Stromal cell of bone marrow (primary cell): ENCODE data around the gene STAT3.
"Not testable (repeated sequence)": the region's sequence is repeated elsewhere in the genome, so short reads cannot be mapped to it uniquely, and the experiment has no call there.

Experiments used
- DNase-seq: peaks from one replicate; pipeline ENCODE4 v3.0.0-alpha.2; 2012; ENCODE audit warnings: low read depth

Gene STAT3

DNA sequence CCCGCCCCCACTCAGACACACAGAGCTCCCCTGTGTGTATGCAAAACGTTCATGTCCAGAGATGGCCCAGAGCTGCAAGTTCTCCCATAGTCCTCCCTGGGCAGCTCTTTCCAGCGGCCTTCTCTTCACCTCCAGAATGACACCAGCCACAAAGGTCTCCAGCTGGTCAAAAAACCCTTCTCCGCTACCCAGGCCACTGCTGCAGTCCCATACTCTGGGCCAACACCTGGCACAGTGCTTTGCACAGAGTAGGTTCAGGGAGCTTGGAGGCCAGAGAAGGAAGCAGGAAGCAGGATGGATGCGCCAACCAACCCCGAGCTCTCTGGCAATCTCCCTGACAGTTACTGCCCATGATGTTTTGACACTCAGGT lies 110.9 kb downstream of the STAT3 start:
- no peak for DNase-seq

DNA sequence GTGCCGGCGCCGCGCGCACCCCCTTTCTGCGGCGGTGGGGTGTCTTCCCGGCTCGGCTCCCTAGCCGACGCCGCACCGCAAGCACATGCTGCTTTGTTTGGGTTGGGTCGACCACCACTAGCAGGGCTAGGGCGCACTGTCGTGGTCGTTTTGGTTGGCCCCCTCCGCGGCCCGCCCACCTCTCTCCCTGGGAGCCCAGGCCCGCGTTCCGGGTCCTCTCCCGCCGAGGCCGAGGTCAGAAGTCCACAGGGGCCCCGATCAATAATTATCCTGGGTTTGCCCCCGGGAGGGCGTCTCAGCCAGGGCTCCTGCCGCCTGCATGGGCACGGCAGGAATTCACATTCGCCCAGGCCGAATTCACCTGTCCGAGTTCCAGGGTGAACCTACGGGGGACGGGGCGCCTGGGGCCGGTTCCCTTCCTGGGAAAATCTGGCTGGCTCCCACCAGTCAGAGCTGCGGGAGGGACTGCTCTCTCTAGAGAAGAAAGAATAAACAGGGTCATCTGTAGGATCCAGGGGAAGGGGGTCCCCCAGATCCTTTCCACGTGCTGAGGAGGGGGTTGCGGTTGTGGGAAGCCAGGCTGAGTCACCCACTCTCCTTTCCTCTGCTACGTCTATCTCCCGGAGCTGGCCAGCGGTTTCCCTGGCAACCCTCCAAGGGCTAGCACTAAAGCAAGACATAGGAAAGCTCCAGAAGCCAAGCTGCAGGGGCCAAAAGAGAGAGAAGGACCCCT lies 111.5 kb downstream of the STAT3 start:
- DNase-seq: peak; percentile 56

DNA sequence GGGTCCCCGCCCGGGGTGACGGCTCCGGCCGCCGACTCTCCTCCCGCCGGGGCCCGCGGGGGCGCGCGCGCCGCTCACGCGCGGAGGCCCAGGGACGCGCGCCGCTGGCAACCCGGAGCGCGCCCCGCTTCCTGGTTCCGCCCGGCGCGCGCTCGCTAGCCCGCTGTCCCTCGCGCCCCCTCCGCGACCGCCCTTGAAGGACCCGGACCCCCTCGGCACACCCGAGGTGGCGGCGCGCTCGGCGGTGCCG lies 112.0 kb downstream of the STAT3 start, which contains the start of gene STAT5B:
TSS of gene STAT5B (minus strand) at position 33 of the 250 bp plus-strand sequence. CDS start 44,264 bp downstream, outside the sequence.
- DNase-seq: peak; percentile 44

DNA sequence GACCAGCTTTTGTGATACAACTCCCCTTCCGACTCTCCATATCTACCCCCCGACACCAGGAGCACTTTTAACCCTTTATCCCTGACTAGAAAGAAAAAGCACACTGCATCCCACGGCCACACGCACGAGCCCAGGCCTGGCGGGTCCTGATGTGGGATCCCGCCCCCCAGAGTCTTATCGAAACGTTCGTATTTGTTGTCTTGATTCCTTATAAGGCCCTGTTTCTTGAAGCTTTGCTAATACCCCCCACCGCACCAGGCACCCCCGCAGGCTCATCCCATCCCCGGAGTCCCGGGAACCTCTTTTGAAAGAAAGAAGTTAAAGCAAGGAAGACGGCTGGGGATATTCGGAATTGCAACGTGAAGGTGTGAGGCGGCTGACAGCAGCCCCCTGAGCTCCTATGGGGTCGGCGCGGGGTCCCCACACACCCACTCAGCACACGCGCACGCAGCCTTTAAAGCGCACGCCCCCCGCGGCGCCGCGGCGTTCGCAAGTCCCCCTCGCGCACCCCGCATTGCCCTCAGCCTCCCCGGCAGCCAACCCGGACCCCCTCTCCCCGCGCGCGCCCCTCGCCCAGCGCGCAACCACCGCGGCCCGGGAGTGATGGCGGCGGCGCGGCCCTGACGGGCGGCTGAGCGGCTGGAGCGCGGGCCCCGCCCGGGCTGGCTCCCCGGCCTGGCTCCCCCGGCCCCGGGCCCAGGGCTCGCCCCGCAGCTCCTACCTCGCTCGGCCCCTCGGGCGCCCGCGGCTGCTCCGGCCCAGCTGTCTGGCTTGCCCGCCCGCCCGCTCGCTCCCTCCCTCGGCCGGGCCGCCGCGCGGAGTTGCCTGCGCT lies 112.5 kb downstream of the STAT3 start:
- DNase-seq: no peak

DNA sequence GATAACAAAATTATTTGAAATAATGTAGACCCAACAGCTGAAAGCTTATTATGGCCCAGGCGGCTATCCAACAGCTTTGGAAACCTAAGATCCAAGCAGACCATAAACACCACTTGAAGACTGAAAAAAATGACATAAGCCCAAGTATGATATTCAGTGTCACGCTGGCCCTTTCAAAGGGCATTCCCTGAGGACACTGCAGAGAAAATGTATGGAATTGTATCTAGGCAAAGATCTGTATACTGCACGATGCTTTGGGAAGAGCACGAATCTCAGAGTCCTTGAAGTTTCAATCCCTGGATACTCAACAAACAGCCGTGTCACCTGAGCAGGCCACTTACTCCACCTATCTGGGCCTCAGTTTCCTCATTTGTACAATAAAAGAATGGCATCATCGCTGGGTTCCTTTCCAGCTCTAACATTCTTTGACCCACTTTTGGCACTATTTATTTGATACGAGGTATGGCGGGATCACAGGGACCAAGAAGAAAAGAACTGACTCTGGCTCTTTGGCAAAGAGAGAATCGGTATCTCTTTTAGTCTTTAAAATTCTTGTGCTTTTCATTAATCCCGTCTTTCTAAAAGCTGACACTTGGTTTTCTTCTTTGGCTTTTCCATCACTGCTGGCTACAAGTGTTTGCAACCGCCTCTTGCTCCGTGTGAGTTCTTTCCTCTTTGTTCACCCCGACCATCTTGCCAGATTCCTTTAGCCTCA lies 113.3 kb downstream of the STAT3 start:
- no peak for DNase-seq

GRCh38 chr17:42274253-42274542 lies 114.0 kb downstream of the STAT3 start:
- no peak for DNase-seq

DNA sequence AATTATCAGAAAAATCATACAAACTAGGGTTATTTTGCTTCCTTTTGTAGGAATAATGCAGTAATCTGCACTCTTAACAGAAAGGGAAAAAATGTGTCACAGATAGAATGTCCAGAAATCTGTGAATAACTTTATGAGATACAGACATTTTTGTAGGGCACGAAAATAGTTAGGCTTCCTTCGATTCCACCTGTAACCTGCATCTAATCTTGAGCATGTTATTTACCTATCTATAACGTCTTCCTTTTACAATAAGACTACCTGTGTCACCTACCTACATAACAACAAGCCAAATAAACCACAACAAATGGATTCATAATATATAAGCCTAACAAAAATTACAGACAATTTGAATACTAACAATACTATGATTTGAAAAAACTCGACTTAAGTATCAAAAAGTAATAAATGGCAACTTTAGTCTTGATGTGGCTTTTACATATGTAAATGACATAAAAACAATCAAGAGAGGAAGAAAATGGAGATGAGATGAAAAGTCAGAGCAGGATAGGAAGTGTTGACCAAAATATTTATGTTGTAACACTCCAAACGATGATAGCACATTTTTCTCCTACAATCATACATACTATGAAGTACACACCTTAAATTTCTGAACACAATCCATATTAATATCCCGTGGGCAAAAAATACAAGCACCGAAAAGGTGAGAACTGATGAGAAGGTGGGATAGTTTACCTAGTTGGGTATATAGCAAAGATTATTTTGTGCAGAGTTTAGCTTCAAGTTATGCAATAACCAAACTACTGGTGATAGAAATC lies 114.6 kb downstream of the STAT3 start:
- DNase-seq: no peak

GRCh38 chr17:42272162-42272907 lies 115.9 kb downstream of the STAT3 start:
- DNase-seq: no peak

GRCh38 chr17:42271779-42272035 lies 116.5 kb downstream of the STAT3 start:
- DNase-seq: no peak

- DNase-seq: no peak
Observed at GRCh38 chr17:42271006-42271778, 117.0 kb downstream of the STAT3 start.

GRCh38 chr17:42270596-42270995 lies 117.6 kb downstream of the STAT3 start:
- no peak for DNase-seq

DNA sequence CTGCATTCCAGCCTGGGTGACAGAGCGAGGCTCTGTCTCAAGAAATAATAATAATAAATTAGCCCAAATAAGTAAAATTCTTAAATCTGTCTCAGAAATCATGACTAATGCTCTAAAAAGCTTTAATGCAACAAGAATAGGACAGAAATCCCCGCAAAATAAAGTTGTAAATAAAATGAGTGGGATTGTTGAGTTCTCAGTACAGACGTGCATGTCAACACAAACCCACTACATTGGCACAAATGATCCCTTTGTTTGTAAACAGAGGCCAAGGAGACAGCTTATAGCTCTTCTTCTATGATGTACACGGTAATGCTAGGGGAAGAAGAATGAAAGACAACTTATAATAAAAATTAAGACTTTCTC lies 118.1 kb downstream of the STAT3 start:
- no peak for DNase-seq

- DNase-seq: no peak
Observed at GRCh38 chr17:42268236-42268635, 120.0 kb downstream of the STAT3 start.

- no peak for DNase-seq
Observed at GRCh38 chr17:42266918-42267766, 121.1 kb downstream of the STAT3 start.

GRCh38 chr17:42266462-42266861 lies 121.8 kb downstream of the STAT3 start:
- DNase-seq: no peak

DNA sequence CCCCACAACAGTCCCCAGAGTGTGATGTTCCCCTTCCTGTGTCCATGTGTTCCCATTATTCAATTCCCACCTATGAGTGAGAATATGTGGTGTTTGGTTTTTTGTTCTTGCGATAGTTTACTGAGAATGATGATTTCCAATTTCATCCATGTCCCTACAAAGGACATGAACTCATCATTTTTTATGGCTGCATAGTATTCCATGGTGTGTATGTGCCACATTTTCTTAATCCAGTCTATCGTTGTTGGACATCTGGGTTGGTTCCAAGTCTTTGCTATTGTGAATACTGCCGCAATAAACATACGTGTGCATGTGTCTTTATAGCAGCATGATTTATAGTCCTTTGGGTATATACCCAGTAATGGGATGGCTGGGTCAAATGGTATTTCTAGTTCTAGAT lies 123.9 kb downstream of the STAT3 start:
- DNase-seq: not testable (repeated sequence)
